ENCODE data around the gene LPIN2. TPM values are rescaled to one million over a fixed set of nuclear protein-coding genes. Genes with fewer than 3 reads are reported as not detected.

LPIN2 gene
- total RNA-seq, 1 donor from 2014 or later, result 24.9 TPM

DNA sequence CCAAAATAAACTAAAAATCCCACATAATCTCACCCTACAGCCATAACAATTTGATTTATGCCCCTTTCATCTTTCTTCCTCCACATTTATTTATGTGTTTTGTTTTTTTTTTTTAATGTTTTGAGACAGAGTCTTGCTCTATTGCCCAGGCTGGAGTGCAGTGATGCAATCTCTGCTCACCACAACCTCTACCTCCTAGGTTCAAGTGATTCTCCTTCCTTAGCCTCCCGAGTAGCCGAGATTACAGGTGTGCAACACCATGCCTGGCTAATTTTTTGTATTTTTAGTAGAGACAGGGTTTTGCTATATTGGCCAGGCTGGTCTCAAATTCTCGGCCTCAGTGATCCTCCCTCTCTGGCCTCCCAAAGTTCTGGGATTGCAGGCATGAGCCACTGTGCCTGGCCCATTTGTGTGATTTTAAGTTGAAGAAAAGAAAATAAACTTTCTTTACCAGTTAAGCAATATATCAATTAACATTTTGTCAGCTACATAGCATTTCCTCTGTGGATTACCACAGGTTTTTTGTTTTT lies 35.9 kb upstream of the LPIN2 start:
- TF ChIP-seq, protein P1, sequence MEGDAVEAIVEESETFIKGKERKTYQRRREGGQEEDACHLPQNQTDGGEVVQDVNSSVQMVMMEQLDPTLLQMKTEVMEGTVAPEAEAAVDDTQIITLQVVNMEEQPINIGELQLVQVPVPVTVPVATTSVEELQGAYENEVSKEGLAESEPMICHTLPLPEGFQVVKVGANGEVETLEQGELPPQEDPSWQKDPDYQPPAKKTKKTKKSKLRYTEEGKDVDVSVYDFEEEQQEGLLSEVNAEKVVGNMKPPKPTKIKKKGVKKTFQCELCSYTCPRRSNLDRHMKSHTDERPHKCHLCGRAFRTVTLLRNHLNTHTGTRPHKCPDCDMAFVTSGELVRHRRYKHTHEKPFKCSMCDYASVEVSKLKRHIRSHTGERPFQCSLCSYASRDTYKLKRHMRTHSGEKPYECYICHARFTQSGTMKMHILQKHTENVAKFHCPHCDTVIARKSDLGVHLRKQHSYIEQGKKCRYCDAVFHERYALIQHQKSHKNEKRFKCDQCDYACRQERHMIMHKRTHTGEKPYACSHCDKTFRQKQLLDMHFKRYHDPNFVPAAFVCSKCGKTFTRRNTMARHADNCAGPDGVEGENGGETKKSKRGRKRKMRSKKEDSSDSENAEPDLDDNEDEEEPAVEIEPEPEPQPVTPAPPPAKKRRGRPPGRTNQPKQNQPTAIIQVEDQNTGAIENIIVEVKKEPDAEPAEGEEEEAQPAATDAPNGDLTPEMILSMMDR (IDR thresholded peaks at IDR 0.05; ENCODE audit: insufficient read depth, low read length, poor library complexity, severe bottlenecking), result no peak
- Histone ChIP-seq H3K4me3 (ENCODE audit: low read depth, low read length) (no peak overlapping the region), H3K27me3 (ENCODE audit: control insufficient read depth, insufficient read depth, low read length) (no peaks in the 10 kb centered on the region), H3K36me3 (ENCODE audit: control insufficient read depth, insufficient read depth, low read length) (no peaks in the 10 kb centered on the region)
- DNase-seq (ENCODE audit: low read depth), result no peak

DNA sequence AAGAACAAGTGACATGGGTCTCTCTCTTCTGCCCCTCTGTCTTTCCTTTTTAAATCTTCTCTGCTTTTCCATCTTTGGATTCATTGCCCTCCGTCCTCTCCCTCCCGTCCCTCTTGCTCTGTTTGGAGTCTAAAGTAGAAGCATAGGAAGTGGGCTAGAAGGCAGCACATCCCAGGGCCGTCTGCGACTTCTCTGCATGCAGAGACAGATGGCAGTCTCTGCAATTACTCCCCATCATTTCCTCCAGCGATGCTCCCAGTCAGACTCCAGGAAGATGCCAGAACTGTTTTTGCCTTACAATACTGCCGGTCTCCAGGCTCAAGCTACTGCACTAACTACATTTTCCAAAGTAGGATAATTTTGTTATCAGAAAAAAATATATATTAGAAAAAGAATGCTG lies 35.2 kb upstream of the LPIN2 start:
- Histone ChIP-seq H3K27me3 (ENCODE audit: control insufficient read depth, insufficient read depth, low read length) (no peaks in the 10 kb centered on the region), H3K4me3 (ENCODE audit: low read depth, low read length) (no peak overlapping the region), H3K36me3 (ENCODE audit: control insufficient read depth, insufficient read depth, low read length) (no peaks in the 10 kb centered on the region)
- TF ChIP-seq, protein P1 (IDR thresholded peaks at IDR 0.05; ENCODE audit: insufficient read depth, low read length, poor library complexity, severe bottlenecking), result no peak
- DNase-seq (ENCODE audit: low read depth), result no peak

DNA sequence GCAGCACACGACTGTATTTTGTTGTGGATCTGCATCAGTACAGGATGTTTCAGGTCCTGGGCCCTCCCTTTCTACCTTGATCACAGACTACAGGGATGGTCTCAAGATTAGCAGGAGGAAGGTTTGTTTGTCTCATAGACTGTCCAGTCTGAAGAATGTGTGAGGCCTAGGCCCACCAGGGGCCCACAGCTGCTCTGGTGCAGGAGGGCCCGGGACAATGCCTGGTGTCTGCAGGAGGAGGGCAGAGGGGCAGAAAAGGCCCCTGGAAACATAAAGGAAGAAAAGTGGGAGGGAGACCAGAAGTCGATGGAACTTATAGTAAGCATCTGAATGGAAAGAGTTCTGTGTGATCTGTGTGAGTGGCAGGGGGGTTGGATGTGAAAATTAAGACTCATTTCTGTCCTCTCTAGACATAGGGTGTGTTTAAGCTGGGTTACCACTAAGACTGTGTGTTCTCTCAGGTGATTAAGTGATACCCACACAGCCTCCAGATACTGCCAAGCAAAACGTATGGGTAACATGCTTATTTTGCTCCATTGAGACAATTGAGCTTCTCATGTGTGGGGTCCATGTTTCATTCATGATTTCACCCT lies 33.4 kb upstream of the LPIN2 start:
- TF ChIP-seq, protein P1 (IDR thresholded peaks at IDR 0.05; ENCODE audit: insufficient read depth, low read length, poor library complexity, severe bottlenecking), result no peak
- H3K27me3 ChIP-seq (ENCODE audit: control insufficient read depth, insufficient read depth, low read length), result no peaks in the 10 kb centered on the region
- H3K4me3 ChIP-seq (ENCODE audit: low read depth, low read length), result no peak overlapping the region
- no peaks in the 10 kb centered on the region for H3K36me3 ChIP-seq (ENCODE audit: control insufficient read depth, insufficient read depth, low read length)
- no peak for DNase-seq (ENCODE audit: low read depth)

DNA sequence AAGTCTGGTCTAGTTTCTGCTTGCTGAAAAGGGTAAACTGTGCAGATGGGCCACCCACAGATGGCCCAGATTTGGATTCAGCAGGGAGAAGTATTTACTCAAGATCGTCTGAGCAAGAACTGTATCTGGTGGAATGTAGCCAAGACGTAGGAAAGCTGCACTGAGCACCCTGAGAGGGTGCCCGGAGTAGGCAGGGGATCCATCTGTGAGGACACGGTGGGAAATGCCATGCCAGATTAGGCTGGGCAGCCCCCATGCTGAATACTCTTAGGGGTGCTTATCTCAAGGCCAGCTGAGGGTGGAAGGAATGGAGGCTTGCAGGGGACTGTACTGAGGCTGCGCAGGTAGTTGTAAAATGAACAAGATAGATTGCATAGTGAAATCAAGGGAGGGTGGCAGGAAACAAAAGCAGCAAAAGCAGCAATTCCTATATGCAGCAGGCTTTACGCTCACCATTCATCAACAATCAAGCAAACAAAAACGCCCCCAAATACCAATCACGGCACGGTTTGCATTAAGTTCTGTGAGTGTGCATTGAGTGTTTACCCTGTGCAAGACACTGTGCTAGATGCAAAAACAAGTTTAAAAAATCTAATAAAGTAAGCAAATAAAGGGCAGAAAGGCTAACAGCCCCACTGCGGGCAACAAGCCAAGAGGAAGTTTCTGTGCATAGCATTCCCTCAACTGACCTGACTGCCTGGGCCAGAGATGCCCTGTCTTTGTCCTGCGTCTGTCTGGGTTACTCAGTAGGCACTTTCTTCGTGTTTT lies 32.2 kb upstream of the LPIN2 start:
- Histone ChIP-seq H3K4me3 (ENCODE audit: low read depth, low read length) (no peak overlapping the region), H3K27me3 (ENCODE audit: control insufficient read depth, insufficient read depth, low read length) (no peaks in the 10 kb centered on the region), H3K36me3 (ENCODE audit: control insufficient read depth, insufficient read depth, low read length) (no peaks in the 10 kb centered on the region)
- no peak for DNase-seq (ENCODE audit: low read depth)
- TF ChIP-seq, protein P1 (IDR thresholded peaks at IDR 0.05; ENCODE audit: insufficient read depth, low read length, poor library complexity, severe bottlenecking), result no peak

DNA sequence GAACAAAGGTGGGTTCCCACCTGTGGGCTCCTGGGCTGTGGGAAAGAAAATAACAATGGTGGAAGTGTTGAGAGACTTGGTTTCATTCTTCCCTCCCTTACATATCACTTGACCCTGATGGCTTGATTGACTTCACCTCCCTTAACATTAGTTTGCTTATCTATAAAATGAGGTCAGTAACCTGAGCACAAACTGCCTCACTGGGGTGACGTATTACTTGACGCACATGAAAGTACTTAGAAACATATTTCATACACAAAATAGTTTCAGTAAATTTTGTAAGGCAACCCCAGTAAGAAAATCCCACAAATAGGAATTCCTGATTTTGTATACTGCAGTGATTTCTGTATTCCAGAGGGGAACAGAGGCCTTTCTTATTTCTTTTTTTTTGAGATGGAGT lies 29.4 kb upstream of the LPIN2 start:
- TF ChIP-seq, protein P1 (IDR thresholded peaks at IDR 0.05; ENCODE audit: insufficient read depth, low read length, poor library complexity, severe bottlenecking), result no peak
- Histone ChIP-seq H3K36me3 (ENCODE audit: control insufficient read depth, insufficient read depth, low read length) (no peaks in the 10 kb centered on the region), H3K4me3 (ENCODE audit: low read depth, low read length) (no peak overlapping the region), H3K27me3 (ENCODE audit: control insufficient read depth, insufficient read depth, low read length) (no peaks in the 10 kb centered on the region)
- DNase-seq (ENCODE audit: low read depth), result no peak

Measured in kidney epithelial cell (primary cell).